OCI-LY7 (cell line): ENCODE measurements around the gene TRIM26.

Source experiments
- EZH2phosphoT487 ChIP-seq: fragments of 200-600 bp; sonication (generic); IDR thresholded peaks from 2 replicates; pipeline ENCODE4 v1.6.1; 2018; ENCODE audit warnings: low read depth, borderline replicate concordance, mild to moderate bottlenecking, mixed run types, antibody characterized with exemption, low read length, moderate library complexity, mixed read lengths
- TF ChIP-seq, protein P1 (sequence below): fragments of 200-600 bp; sonication (generic); conservative IDR thresholded peaks from 2 replicates; pipeline ENCODE4 v1.5.1; 2014; ENCODE audit warnings: mild to moderate bottlenecking, antibody characterized with exemption, low read length, moderate library complexity, mixed read lengths

DNA sequence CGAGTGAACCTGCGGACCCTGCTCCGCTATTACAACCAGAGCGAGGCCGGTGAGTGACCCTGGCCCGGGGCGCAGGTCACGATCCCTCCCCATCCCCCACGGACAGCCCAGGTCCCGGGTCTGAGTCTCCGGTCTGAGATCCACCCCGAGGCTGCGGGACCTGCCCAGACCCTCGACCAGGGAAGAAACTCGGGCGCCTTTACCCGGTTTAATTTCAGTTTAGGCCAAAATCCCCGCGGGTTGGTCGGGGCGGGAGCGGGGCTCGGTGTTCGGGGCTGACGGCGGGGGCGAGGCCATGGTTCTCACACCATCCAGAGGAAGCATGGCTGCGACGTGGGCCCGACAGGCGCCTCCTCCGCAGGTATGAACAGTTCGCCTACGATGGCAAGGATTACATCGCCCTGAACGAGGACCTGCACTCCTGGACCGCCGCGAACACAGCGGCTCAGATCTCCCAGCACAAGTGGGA, 46.9 kb upstream of the TRIM26 start:
- TF ChIP-seq, protein P1, sequence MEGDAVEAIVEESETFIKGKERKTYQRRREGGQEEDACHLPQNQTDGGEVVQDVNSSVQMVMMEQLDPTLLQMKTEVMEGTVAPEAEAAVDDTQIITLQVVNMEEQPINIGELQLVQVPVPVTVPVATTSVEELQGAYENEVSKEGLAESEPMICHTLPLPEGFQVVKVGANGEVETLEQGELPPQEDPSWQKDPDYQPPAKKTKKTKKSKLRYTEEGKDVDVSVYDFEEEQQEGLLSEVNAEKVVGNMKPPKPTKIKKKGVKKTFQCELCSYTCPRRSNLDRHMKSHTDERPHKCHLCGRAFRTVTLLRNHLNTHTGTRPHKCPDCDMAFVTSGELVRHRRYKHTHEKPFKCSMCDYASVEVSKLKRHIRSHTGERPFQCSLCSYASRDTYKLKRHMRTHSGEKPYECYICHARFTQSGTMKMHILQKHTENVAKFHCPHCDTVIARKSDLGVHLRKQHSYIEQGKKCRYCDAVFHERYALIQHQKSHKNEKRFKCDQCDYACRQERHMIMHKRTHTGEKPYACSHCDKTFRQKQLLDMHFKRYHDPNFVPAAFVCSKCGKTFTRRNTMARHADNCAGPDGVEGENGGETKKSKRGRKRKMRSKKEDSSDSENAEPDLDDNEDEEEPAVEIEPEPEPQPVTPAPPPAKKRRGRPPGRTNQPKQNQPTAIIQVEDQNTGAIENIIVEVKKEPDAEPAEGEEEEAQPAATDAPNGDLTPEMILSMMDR: no peak
- no peak for TF ChIP-seq EZH2phosphoT487
